ENCODE measurements around the gene TAF8.

The TAF8 gene

DNA sequence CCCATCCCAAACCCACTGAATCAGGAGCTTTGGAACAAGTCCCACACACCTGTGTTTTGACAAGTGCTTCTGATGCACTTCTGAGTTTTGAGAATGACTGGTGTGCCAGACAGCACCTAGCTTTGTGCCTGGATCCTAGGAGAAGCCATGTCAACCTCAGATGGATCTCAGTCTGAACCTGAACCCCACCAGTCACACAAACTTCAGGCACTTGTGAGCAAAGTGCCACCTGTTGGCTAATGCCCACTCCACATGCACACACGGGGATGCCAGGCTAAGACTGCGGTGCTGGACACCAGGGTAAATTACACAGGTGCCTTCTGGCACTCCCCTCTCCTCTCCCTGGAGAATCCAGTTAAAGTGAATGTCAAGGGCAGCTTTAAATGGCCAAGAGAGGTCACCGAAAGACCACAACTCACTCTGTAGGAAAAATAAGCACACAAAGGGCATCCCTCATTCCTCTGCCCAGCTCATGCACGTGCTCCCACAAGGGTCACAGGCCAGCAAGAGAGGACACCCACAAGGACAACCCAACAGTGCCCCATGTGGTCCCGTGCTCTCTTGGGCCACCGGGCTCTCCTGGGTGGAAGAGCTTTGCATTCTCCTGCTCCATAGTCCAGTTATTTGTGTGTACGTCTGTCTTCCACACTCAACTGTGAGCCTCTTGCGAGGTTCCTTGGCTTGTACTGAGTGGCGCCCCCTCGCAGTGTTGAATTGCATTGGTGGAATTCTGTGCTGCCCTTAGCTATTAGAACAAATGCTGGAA lies 45.6 kb downstream of the TAF8 start:
- no peak for DNase-seq (ENCODE audit: low spot score)

DNA sequence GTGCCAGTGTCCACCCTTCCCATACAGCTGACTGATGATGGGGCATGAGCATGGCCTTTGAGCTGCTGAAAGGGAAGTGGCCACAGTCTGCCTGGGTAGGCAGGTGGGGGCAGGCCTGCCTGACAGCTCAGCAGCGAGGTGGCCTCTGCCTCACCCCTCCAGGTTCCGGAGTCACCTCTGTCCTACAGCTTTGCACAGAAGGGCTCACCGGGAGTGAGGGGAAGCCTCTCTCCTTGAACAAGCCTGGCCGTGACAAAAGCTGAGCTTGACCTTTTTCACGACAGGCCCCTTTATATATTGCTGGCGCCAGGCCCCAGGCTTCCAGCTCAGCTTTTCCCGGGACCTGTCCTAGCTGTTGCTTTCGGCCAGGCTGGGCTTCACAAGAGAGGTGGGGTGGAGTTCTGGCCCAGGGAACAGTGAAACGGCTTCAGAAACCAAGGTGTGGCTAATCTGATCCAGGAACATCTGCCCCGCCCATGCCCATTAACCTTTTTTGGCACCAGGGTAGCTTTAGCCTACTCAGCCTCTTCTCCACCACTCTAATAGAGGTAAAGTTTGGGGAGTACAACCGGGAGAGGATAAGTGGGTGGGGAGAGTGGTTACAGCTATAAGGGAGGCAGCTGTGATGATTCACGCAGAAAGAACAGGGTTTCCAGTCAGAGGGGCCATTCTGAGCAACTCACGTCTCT lies 49.2 kb downstream of the TAF8 start:
- DNase-seq (ENCODE audit: low spot score), result no peak

DNA sequence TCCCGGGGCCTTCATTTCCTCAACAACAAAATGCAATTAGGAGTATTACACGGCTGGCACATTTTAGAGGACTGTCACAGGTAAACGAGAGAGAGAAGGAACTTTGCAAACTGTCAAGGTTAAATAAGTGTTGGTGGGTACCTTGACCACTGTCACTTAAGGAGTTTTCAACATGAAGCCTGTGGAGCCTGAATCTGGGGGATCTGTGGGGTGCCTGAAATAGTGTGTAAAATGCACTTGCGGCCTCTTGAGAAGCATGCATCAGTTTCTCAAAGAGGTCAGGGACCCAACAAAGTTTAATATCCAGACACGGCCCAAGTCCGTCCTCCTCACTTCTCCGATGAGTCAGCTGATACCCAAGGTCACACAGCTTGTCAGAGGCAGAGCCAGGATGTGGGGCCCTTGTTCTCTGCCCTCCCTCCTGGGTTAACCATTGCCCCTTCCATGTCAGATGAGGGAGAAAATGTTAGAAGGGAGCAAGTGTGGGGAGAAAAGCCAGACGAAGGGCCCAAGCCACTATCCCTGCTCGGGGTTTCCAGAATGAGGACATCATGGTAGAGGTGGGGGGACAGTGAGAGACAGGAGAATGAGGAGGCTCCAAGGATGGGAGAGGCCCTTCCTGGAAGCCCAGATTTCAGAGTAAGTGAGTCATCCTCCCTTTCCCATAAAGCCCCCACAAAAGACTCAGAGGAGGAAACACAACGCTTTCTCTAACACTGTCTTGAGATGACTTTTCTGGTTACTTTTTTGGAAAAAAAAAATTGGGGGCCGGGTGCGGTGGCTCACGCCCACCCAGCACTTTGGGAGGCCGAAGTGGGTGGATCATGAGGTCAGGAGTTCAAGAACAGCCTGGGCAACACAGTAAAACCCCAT lies 49.9 kb downstream of the TAF8 start:
- DNase-seq (ENCODE audit: low spot score), result no peak

DNA sequence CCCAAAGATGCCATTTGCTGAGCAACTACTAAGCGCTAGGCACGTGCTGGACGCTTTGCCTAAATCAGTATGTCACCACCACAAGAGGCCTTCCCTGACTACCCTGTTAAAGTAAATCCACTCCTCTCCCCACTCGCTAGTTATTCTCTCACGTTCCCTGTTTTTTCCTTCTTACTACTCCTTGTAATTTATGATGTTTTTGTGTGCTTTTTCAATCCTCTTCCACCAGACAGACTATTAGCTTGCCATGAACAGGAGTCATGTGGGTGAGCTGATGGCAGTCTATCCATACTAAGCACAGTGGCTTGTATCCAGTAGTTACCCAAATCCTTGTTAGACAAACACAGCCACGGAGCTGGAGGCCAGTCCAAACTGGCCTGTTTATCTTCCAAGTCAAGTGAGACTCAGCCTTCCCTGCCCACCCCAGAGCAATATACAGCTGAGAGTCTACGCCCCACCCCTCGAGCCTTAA lies 50.9 kb downstream of the TAF8 start:
- DNase-seq (ENCODE audit: low spot score), result no peak

DNA sequence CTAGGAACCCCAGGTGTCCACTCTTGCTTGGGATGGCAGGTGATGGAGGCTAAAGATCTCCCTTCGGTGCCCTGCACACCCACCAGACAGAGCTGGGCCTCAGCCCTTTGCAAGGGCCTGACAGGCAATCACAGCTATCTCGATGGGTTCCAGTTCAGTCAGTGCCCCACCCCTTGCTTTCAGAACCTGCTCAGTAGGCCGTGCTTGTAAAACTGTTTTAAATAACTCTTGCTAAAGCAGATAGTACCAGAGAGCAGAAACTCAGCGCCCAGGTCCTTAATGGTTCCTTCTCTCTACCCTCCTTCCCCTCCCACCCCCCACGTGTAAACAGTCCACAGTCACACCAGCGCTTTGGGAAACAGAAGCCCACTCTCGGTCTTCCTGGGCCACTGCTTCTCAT lies 52.9 kb downstream of the TAF8 start:
- no peak for DNase-seq (ENCODE audit: low spot score)

DNA sequence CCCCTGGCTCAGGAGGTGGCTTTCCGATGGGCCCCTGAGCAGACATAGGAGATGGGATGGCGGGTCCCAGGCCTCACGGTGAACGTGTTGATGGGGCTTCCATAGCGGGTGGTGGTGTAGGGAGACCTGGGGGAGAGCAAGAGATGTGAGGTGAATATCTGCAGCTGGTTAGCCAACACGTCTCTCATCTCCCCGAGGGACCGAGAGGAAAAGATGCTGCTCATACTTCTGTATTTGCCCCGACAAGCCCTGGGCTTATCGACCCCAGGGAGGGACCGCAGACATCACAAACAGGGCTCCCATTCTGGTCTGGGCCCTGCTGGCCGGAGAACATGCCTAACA lies 53.4 kb downstream of the TAF8 start:
- DNase-seq (ENCODE audit: low spot score), result no peak

DNA sequence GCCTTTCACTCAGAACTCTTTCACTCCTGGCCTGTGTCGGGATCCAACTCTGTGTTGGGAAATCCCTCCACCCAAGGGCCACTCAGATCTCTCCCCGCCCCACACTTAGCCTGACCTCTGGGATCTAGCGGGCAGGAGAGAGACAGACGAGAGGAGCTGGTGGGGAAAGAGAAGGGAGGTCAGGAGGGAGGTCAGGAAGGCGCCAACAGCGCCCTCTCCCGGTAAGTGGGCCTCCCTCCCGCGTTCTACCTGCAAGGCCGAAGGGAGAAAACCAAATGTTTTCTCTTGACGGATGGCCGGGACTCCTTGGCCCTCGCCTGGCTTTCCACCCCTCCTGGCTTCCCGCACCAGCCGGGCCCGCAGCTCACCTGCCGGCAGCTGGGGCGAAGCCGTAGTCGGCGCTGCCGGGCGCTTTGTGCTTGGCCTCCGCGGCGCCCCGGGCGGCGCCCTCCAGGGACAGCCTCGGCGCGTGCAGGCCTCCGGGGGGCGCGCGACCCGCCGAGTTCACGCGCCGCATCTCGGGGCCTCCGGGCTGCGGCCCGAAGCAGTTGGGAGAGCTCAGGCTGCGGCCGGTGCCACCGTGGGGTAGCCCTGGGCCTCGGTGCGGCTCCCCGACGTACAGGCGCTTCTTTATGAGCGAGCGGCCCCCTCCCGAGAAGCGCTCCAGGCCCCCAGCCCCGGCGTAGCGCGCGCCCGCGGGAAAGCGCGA lies 53.9 kb downstream of the TAF8 start:
- peak; percentile 87 for DNase-seq (ENCODE audit: low spot score)

DNA sequence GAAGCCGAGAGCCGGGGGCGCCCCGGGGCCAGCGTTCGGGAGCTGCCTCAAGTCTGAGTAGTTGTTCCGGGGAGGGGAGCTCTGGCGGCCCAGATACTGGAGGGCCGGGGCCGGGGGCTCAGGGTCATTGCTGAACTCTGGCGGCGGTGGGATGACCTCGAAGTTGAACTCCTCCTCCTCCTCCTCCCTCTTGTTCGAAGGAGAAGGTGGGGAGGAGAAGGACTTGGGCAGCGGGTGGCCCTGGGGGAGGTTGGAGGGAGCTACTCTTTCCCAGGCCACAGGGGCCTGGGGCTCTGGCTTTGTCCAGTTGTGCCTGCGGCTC lies 54.4 kb downstream of the TAF8 start:
- no peak for DNase-seq (ENCODE audit: low spot score)

DNA sequence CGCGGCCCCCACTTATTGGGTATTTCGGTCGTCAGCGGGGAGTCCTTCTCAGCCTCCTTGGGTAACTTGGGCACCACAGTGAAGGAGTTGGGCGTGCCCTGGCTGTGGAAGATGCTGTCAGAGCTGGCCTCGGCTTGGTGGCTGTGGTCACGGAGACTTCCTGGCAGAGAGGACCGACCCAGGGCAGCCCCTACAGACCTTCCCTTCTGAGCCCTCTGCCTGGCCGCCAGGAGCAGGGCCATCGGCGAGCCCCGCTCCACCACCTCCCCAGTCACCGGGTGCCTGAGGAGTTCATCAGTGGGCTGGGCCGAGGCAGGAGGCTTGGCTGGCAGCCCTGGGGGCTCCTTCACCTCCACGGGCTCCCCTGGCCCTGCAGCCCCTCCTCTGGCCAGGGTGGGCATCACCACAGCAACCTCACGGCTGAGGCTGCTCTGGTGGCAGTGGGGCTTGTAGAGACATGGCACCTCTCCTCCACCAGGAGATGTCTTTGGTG lies 54.9 kb downstream of the TAF8 start:
- no peak for DNase-seq (ENCODE audit: low spot score)

DNA sequence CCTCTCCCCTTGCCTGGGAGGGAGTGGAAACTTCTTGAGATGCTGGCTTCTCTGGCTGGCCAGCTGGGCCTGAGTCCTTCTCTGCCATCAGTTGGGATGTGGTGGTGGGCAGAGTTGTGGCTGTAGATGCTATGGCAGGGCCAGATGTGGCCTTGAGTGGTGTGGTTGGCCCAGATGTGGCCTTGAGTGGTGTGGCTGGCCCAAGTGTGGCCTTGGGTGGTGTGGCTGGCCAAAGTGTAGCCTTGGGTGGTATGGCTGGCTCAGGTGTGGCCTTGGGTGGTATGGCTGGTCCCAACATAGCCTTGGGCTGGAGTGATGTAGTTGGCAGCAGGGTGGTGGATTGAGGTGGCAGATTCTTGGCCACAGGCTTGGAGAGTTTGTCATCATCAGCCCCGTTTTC lies 55.4 kb downstream of the TAF8 start:
- no peak for DNase-seq (ENCODE audit: low spot score)

DNA sequence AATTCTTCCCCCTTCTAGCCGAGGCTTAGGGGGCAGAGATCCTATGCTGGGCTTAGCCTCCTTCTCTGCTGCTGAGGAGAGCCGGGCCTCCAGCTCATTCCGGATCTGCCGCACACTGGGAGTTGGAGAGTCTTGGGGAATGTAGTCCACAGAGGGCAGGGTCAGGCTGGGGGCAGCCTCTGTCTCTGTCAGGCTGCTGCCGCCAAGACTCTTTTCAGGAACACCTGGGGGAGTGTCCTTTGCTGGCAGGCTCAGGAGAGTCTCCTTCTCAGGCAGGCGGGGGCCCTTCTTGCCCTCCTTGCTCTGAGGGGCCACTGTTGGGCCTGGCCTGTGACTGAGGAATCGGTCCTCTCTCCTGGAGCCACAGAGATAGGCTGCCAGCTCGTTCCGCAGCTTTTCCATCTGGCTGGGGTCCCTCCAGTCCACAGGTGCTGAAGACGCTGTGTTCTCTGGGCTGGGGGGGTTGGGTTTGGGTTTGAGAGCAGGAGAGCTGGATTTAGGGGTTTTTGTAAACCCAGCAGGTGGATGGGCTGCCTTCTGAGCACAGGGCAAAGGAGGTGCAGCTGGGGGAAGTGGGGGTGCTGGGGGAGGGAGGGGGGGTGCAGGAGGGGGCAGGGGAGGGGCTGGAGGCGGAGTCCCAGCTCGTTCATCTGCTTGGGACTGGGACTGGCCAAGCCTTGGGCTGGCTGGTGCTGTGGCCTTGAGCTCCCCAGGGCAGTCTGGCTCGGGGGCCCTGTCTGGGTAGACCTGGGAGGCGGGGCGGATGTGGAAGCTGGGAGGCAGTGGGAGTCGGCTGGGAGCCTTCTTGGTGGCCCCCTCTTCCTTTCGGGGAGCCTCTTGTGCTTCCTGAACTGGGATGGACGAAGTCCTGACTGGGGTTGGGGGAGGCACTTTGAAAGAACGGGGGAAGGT lies 56.0 kb downstream of the TAF8 start:
- DNase-seq (ENCODE audit: low spot score), result no peak

DNA sequence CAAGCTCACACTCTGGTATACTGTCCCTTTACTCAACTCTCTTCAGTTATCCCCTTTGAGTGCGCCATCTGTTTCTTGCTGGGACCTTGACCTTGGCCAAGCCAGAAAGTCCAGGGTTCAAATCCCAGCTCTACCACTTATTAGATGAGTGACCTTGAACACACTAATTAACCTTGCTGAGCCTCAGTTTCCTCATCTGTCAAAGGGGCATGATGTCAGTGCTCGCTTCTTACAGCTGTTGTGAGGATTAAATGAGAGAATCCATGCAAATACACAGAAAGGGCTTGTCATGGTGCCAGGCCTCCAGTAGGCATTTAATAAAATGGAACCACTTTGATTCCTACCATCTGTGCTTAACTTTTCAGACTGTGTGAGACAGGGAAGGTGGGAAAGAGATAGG lies 57.7 kb downstream of the TAF8 start:
- no peak for DNase-seq (ENCODE audit: low spot score)

DNA sequence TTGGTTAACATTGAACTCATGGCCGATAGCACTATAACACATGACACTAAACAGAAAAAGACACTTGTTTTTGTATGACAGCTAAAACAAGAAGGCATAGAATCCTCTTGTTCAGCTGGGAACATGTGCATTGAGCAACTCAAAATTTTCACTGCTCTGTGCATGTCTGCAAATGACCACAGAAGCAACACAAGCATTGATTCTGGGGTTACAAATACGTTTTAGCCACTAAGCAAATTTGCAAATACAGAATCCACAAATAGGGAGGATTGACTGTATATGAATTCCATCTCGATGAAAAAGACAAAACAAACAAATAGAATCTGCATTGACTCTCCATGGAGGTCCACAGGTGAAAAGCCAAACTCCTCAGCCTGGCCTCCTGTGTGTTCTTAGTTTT lies 60.4 kb downstream of the TAF8 start:
- no peak for DNase-seq (ENCODE audit: low spot score)

DNA sequence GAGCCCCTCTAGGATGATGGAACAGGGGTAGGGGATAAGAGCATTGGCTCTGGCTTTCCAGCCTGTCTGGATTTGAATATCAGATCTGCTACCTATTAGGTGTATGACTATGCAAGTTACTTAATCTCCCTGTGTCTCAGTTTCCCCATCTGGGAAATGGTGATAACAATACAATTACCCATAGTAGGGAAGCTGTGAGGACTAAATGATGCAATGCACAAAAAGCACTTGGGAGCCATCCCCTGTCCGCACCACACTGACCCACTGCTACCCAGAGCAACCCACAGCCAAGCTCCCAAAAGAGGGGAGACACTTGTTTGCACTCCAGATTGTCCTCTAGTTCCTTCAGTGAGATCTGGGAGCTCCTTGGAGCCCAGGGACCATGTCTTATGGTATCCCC lies 62.0 kb downstream of the TAF8 start:
- no peak for DNase-seq (ENCODE audit: low spot score)

DNA sequence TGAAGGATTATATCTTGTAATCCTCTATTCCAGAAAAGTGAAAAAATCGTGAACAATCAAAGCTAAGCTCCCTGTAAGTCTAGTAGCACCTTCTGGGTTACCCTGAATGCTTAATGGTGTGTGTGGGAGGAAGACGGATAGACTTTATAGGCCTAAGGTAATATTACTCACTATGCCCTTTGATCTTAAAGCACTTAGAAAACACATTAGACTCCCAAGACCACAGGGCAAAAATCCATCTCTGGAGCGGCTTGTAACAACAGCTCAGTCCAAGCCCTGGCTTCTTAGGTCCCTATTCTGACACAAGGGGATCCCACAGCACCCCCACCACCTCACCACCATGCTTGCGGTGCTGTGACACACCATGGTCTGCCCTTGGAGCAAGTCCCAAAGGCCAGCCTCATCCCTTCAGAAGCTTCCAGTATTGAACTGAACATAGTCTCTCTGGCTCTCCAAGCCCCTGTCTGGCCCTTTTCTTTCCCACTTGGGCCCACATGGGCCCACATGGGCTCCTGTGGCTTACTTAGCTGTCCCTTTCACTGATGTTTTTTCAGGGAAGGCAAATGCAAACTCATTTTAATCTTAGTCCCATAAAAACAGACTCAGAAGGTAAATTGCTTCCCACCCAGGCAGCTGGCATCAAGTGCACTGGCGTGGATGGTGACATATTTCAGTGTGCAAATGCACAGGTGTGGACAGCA lies 63.8 kb downstream of the TAF8 start:
- no peak for DNase-seq (ENCODE audit: low spot score)

DNA sequence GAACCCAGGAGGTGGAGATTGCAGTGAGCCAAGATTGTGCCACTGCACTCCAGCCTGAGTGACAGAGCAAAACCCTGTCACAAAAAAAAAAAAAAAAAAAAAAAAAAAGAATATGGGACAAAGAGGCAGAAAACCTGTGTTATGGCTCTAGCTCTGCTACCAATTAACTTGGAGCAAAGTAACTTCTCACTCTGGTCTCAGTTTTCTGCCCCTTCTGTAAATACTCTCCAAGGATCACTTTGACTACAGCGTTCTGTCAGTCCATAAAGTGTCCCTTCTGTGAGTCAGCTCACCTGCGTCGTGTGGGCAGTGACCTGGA lies 67.5 kb downstream of the TAF8 start:
- no peak for DNase-seq (ENCODE audit: low spot score)

DNA sequence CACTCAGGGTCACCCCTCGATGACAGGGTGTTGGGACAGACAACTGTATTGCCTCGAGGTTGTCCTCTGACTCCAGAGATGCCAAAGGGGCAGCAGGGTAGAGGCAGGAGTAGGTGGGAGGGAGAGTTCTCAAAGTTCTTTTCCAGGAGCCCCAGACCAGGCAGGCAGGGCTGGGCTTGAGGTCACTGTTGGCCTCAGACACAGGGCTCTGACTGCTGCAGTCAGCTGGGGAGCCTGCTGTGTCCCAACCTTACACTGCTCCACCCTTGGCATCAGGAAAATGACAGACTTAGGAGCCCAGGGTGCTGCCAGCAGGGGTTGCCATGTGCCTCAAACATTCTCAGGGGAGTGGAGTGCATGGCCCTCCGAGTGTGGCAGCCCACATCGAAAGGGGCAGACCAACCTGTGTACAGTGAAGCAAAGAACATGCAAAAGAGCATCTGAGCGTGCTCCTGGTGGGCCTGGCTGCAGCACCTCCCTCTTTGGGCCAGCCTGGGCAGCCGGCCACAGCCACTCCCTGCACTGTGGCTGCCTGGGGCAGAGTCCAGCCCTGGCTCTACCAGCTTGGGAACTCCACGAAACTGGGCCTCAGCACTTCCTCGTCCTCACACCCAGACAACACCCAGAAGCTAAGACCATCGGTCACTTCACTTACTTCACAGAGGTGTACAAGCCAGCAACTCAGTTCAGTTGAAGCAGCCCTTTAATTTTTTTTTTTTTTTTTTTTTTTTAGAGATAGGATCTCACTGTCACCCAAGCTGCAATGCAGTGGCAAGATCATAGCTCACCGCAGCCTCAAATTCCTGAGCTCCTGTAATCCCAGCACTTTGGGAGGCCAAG lies 68.1 kb downstream of the TAF8 start:
- no peak for DNase-seq (ENCODE audit: low spot score)

DNA sequence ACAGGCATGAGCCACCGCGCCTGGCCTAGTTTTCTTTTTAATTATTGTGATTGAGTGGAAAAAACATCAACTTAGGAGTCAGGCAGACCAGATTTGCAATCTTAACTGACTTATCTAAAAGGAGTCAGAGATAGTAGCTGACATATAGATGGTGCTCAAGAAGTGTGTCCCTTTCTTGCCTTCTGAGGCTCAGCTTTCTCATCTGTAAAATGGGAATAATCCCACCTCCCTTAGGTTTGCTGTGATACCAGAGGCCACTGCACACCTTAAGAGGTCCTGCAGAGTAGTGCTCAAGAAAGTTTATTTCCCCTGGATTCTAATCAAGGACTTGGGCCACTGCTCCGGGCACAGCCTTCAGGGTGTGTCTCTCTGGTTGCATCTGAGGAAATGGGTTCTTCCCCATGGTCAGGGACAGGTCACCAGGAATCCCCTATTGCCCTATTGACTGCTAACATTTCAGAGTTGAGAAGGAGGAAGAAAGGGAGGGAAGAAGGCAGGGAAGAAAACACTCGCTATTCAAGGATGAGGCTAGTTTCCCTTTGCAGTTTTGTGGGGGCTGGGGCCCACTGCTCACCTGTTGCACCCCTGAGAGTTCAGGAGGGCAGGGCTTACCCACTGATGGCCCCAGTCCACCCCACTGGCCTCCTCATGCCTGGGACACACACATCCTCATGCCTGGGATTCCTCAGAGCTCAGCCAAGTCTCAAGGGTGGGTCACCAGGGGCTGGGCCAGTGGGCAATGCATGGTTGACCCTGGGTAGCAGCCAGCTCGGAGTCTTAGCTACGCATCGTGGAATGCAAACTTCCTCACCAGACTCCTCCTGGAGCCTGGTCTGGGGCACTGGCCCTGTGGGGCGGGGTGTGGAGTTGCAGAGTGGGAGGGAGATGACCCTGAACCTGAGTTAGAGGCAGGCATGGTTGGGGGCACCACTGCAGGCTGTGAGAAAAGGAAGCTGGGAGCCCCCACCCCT lies 70.9 kb downstream of the TAF8 start:
- DNase-seq (ENCODE audit: low spot score), result no peak
